CD14-positive monocyte (primary cell): ENCODE measurements around the gene PRKAR1B. TPM values are rescaled to one million over a fixed set of nuclear protein-coding genes. Genes with fewer than 3 reads are reported as not detected.

Experiments
- DNase-seq, 3 donors: peaks; one replicate each; pipeline ENCODE4 v3.0.0-alpha.2; 2011 to 2022
- H2AFZ ChIP-seq: 2 replicates; pipeline ENCODE4 v1.6.0; 2012; ENCODE audit warnings: mild to moderate bottlenecking, low read depth, low read length, inconsistent platforms; ENCODE audit not compliant: insufficient read depth, poor library complexity, severe bottlenecking
- H3K27ac ChIP-seq, 2 donors: 1 replicate in 1 of 2; 2 replicates in 1 of 2; pipeline ENCODE4 v1.5.1; 2012 to 2013; ENCODE audit warnings: low read length in 2 of 2, control low read depth in 1 of 2, inconsistent platforms in 1 of 2, low read depth in 1 of 2, mild to moderate bottlenecking in 1 of 2
- H3K27me3 ChIP-seq, 2 donors: one replicate each; pipeline versions ENCODE4 v1.6.0 to v1.6.1; 2011 to 2013; ENCODE audit warnings: low read length in 2 of 2; ENCODE audit not compliant: control insufficient read depth in 2 of 2, insufficient read depth in 2 of 2
- H3K36me3 ChIP-seq, 2 donors: replicated peaks in 1 of 2; 1 replicate in 1 of 2; 2 replicates in 1 of 2; pipeline versions ENCODE4 v1.5.1 to v1.6.1; 2012 to 2013; ENCODE audit warnings: low read length in 2 of 2, control low read depth in 1 of 2, inconsistent platforms in 1 of 2, mild to moderate bottlenecking in 1 of 2; ENCODE audit not compliant: insufficient read depth in 2 of 2, control insufficient read depth in 1 of 2
- H3K4me1 ChIP-seq, 2 donors: 1 replicate in 1 of 2; 2 replicates in 1 of 2; pipeline versions ENCODE4 v1.5.1 to v1.6.1; 2012 to 2013; ENCODE audit warnings: low read length in 2 of 2, control low read depth in 1 of 2, inconsistent platforms in 1 of 2, mild to moderate bottlenecking in 1 of 2, moderate library complexity in 1 of 2; ENCODE audit not compliant: insufficient read depth in 2 of 2, control insufficient read depth in 1 of 2
- H3K4me2 ChIP-seq: replicated peaks from 2 replicates; pipeline ENCODE3; 2012; ENCODE audit warnings: low read length, moderate library complexity, mild to moderate bottlenecking; ENCODE audit not compliant: poor library complexity, severe bottlenecking; ENCODE audit errors: extremely low read depth
- H3K4me3 ChIP-seq, 3 experiments: fragments of 200-600 bp in 1 of 3; sonication (generic) in 1 of 3; replicated peaks in 1 of 3; 1 replicate in 2 of 3; 2 replicates in 1 of 3; pipeline ENCODE4 v1.5.1; 2011 to 2013; ENCODE audit warnings: low read length in 3 of 3, mild to moderate bottlenecking in 3 of 3, control low read depth in 2 of 3, low read depth in 2 of 3, inconsistent platforms in 1 of 3, moderate library complexity in 1 of 3
- H3K79me2 ChIP-seq: 2 replicates; pipeline ENCODE4 v1.6.0; 2012; ENCODE audit warnings: mild to moderate bottlenecking, control low read depth, inconsistent platforms, low read length, moderate library complexity; ENCODE audit not compliant: insufficient read depth
- H3K9ac ChIP-seq: 2 replicates; pipeline ENCODE4 v1.6.0; 2017; ENCODE audit warnings: low read length, mild to moderate bottlenecking; ENCODE audit not compliant: insufficient read depth, poor library complexity, severe bottlenecking
- H3K9me3 ChIP-seq, 2 donors: replicated peaks in 1 of 2; 1 replicate in 1 of 2; 2 replicates in 1 of 2; pipeline versions ENCODE4 v1.5.1 to v1.6.1; 2012 to 2013; ENCODE audit warnings: low read length in 2 of 2, control low read depth in 1 of 2; ENCODE audit not compliant: control insufficient read depth in 1 of 2, insufficient read depth in 1 of 2
- H4K20me1 ChIP-seq: 2 replicates; pipeline ENCODE4 v1.6.0; 2012; ENCODE audit warnings: mild to moderate bottlenecking, low read length, control low read depth, moderate library complexity; ENCODE audit not compliant: insufficient read depth
- H3K27ac Mint-ChIP-seq, 7 donors: one replicate each; pipeline ENCODE4 v1.8.0; 2020; ENCODE audit warnings: mild to moderate bottlenecking in 7 of 7, mixed read lengths in 7 of 7, moderate library complexity in 6 of 7, inconsistent platforms in 2 of 7
- H3K27me3 Mint-ChIP-seq, 3 donors: one replicate each; pipeline ENCODE4 v1.8.0; 2021 to 2022; ENCODE audit warnings: low read depth in 3 of 3, mild to moderate bottlenecking in 3 of 3, mixed read lengths in 3 of 3, moderate library complexity in 3 of 3, inconsistent platforms in 1 of 3
- H3K36me3 Mint-ChIP-seq, 2 donors: one replicate each; pipeline ENCODE4 v1.8.0; 2020; ENCODE audit warnings: mixed read lengths in 2 of 2, inconsistent platforms in 1 of 2, mild to moderate bottlenecking in 1 of 2
- H3K4me1 Mint-ChIP-seq: one replicate; pipeline ENCODE4 v1.8.0; 2020; ENCODE audit warnings: mild to moderate bottlenecking, mixed read lengths
- H3K4me3 Mint-ChIP-seq, 2 donors: one replicate each; pipeline ENCODE4 v1.8.0; 2020; ENCODE audit warnings: mild to moderate bottlenecking in 2 of 2, mixed read lengths in 2 of 2, moderate library complexity in 1 of 2
- H3K9me3 Mint-ChIP-seq, 7 donors: one replicate each; pipeline ENCODE4 v1.8.0; 2020 to 2022; ENCODE audit warnings: mixed read lengths in 7 of 7, mild to moderate bottlenecking in 6 of 7, moderate library complexity in 6 of 7, inconsistent platforms in 2 of 7
- WGBS: methylation state at CpG from one replicate; pipeline ENCODE4 v1.1.5; 2013; ENCODE audit warnings: missing lambda C conversion rate; ENCODE audit not compliant: insufficient coverage; 5-methylcytosine and 5-hydroxymethylcytosine counted together
- intact Hi-C, 2 donors: fragments of 100-400 bp; cut with micrococcal nuclease; formaldehyde crosslinking; loops; one replicate each; pipeline versions ENCODE4 v1.15.0 to v1.15.1; 2023
- polyA plus RNA-seq, 3 donors: library from polyadenylated mRNA; depleted of rRNA in 1 of 3; unstranded in 2 of 3; stranded (reverse) in 1 of 3; fragments of 300-500 nt in 2 of 3; fragments of >200 nt in 1 of 3; fragmentation: Illumina TruSeq in 2 of 3; gene quantifications; 1 replicate in 2 of 3; 2 replicates in 1 of 3; pipeline ENCODE4 v1.2.3, GENCODE V29; 2012 to 2021
- TF ChIP-seq, protein P1 (sequence below): fragments of 200-600 bp; IDR thresholded peaks from one replicate; pipeline ENCODE4 v1.8.0; 2022; ENCODE audit warnings: antibody characterized with exemption, mild to moderate bottlenecking

The PRKAR1B gene
- polyA plus RNA-seq, 3 donors: 0.94 to 2.1 (median 1.1) TPM

DNA sequence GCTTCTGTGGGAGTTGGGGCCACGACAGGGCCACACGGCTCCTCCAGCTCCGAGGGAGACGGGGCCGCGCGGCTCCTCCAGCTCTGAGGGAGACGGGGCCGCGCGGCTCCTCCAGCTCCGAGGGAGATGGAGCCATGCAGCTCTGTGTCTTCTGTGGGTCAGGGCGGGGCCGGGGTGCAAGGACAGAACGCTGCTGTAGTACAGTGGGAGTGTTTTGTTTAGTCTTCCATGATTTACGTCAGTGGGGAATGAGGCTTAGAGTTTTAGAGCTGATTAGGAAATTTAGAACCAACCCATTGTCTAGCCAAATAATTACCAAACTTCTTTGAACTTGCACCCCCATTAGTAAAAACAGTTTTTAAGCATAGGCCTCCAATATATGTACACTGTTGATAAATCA is 32.9 kb upstream of the PRKAR1B start:
- no peaks in the 10 kb centered on the region for H3K79me2 ChIP-seq
- H3K9ac ChIP-seq: no peak overlapping the region
- no peaks in the 10 kb centered on the region for H3K27me3 ChIP-seq
- H3K4me3 ChIP-seq: no peak overlapping the region
- no peaks in the 10 kb centered on the region for H3K9me3 Mint-ChIP-seq
- H3K4me2 ChIP-seq: no peak overlapping the region
- peaks cover 41 to 71% of the 10 kb centered on the region in 2 donors for H3K36me3 ChIP-seq
- H3K9me3 ChIP-seq: no peaks in the 10 kb centered on the region
- H4K20me1 ChIP-seq: no peaks in the 10 kb centered on the region
- no peak overlapping the region for H3K27ac ChIP-seq
- peaks cover 45 to 80% of the 10 kb centered on the region in 2 donors for H3K36me3 Mint-ChIP-seq
- intact Hi-C loops: no loop called here
- TF ChIP-seq, protein P1, sequence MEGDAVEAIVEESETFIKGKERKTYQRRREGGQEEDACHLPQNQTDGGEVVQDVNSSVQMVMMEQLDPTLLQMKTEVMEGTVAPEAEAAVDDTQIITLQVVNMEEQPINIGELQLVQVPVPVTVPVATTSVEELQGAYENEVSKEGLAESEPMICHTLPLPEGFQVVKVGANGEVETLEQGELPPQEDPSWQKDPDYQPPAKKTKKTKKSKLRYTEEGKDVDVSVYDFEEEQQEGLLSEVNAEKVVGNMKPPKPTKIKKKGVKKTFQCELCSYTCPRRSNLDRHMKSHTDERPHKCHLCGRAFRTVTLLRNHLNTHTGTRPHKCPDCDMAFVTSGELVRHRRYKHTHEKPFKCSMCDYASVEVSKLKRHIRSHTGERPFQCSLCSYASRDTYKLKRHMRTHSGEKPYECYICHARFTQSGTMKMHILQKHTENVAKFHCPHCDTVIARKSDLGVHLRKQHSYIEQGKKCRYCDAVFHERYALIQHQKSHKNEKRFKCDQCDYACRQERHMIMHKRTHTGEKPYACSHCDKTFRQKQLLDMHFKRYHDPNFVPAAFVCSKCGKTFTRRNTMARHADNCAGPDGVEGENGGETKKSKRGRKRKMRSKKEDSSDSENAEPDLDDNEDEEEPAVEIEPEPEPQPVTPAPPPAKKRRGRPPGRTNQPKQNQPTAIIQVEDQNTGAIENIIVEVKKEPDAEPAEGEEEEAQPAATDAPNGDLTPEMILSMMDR: no peak
- peaks cover 0 to 2% (median 0%) of the 10 kb centered on the region in 3 donors for H3K27me3 Mint-ChIP-seq
- H3K4me1 Mint-ChIP-seq: no peaks in the 10 kb centered on the region
- H3K4me3 Mint-ChIP-seq: no peak overlapping the region
- no peak overlapping the region for H3K27ac Mint-ChIP-seq
- no peak for DNase-seq
- 93% methylated on average over 13 of the region's 16 CpGs for WGBS
- H2AFZ ChIP-seq: no peak overlapping the region
- no peaks in the 10 kb centered on the region for H3K4me1 ChIP-seq

DNA sequence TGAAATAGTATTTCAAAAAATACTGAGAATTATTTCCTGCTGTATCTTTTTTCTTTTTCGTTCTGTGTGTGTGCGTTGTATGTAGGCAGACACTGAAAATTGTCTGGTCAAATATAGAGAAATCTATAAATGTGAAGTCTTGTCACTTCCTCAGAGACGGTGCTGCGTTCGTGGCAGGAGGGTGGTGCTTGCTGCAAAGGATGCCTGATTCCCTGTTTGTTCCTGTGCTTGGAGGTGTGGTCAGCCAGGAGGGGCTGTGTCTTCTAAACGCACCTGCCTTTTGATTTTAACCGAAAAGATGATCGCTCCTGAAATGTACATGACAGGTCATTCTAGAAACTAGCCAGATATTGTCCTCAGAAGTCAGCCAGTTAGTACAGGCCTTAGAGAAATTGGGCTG is 32.5 kb upstream of the PRKAR1B start:
- H3K4me1 ChIP-seq: no peaks in the 10 kb centered on the region
- H3K4me3 ChIP-seq: no peak overlapping the region
- H4K20me1 ChIP-seq: no peaks in the 10 kb centered on the region
- intact Hi-C loops: no loop called here
- TF ChIP-seq, protein P1: no peak
- peaks cover 0 to 2% (median 0%) of the 10 kb centered on the region in 3 donors for H3K27me3 Mint-ChIP-seq
- WGBS: 89% methylated on average over 8 of the region's 8 CpGs
- no peak overlapping the region for H3K4me2 ChIP-seq
- H3K36me3 ChIP-seq: peaks cover 40 to 71% of the 10 kb centered on the region in 2 donors
- H3K36me3 Mint-ChIP-seq: peaks cover 47 to 80% of the 10 kb centered on the region in 2 donors
- no peaks in the 10 kb centered on the region for H3K79me2 ChIP-seq
- no peak overlapping the region for H3K27ac ChIP-seq
- H3K27me3 ChIP-seq: no peaks in the 10 kb centered on the region
- H2AFZ ChIP-seq: no peak overlapping the region
- H3K9me3 ChIP-seq: no peaks in the 10 kb centered on the region
- no peak for DNase-seq
- H3K9ac ChIP-seq: no peak overlapping the region
- no peaks in the 10 kb centered on the region for H3K9me3 Mint-ChIP-seq
- H3K4me3 Mint-ChIP-seq: no peak overlapping the region
- no peak overlapping the region for H3K27ac Mint-ChIP-seq
- no peaks in the 10 kb centered on the region for H3K4me1 Mint-ChIP-seq
